ENCODE data around the gene GGTLC3. TPM values are rescaled to one million over a fixed set of nuclear protein-coding genes. Genes with fewer than 3 reads are reported as not detected.
"Not testable (repeated sequence)": the region's sequence is repeated elsewhere in the genome, so short reads cannot be mapped to it uniquely, and the experiment has no call there.

GGTLC3 gene
- total RNA-seq, 1 experiment from 2014 or later, result not detected

- POLR2A ChIA-PET (ENCODE audit: unreplicated experiment); H3K27ac ChIP-seq (ENCODE audit: low read length); H3K4me1 ChIP-seq (ENCODE audit: insufficient read depth, low read length); DNase-seq; H3F3A ChIP-seq (ENCODE audit: low read length, unreplicated experiment); H3K27me3 ChIP-seq (ENCODE audit: low read length); H2AFZ ChIP-seq (ENCODE audit: low read length); H4K20me1 ChIP-seq (ENCODE audit: low read length); BruUV-seq (replicated peaks); ATAC-seq; H3K9me3 ChIP-seq (ENCODE audit: low read length); H3K9ac ChIP-seq (ENCODE audit: low read length); H3K4me2 ChIP-seq (ENCODE audit: low read length); H3K79me2 ChIP-seq (ENCODE audit: low read length); H3K9me2 ChIP-seq (replicated peaks; ENCODE audit: low read length); H3K4me3 ChIP-seq (ENCODE audit: low read length); CTCF ChIA-PET; H3K36me3 ChIP-seq (ENCODE audit: low read depth, low read length); intact Hi-C loops (cut with micrococcal nuclease): not testable (repeated sequence)
These were observed 33.1 kb upstream of the GGTLC3 start for GRCh38 chr22:18551046-18551445.

- ATAC-seq; intact Hi-C loops (cut with micrococcal nuclease); H3K4me2 ChIP-seq (ENCODE audit: low read length); H3K79me2 ChIP-seq (ENCODE audit: low read length); H3K9me3 ChIP-seq (ENCODE audit: low read length); H3F3A ChIP-seq (ENCODE audit: low read length, unreplicated experiment); H2AFZ ChIP-seq (ENCODE audit: low read length); H3K27ac ChIP-seq (ENCODE audit: low read length); H3K4me3 ChIP-seq (ENCODE audit: low read length); CTCF ChIA-PET; BruUV-seq (replicated peaks); H3K27me3 ChIP-seq (ENCODE audit: low read length); H3K9me2 ChIP-seq (replicated peaks; ENCODE audit: low read length); POLR2A ChIA-PET (ENCODE audit: unreplicated experiment); H3K9ac ChIP-seq (ENCODE audit: low read length); H4K20me1 ChIP-seq (ENCODE audit: low read length); H3K36me3 ChIP-seq (ENCODE audit: low read depth, low read length); DNase-seq; H3K4me1 ChIP-seq (ENCODE audit: insufficient read depth, low read length): not testable (repeated sequence)
These were observed 31.7 kb upstream of the GGTLC3 start for GRCh38 chr22:18549458-18550179.

- H3K4me2 ChIP-seq (ENCODE audit: low read length); H4K20me1 ChIP-seq (ENCODE audit: low read length); intact Hi-C loops (cut with micrococcal nuclease); ATAC-seq; H3F3A ChIP-seq (ENCODE audit: low read length, unreplicated experiment); H2AFZ ChIP-seq (ENCODE audit: low read length); H3K9ac ChIP-seq (ENCODE audit: low read length); H3K79me2 ChIP-seq (ENCODE audit: low read length); CTCF ChIA-PET; POLR2A ChIA-PET (ENCODE audit: unreplicated experiment); H3K27ac ChIP-seq (ENCODE audit: low read length); H3K4me1 ChIP-seq (ENCODE audit: insufficient read depth, low read length); H3K27me3 ChIP-seq (ENCODE audit: low read length); H3K9me3 ChIP-seq (ENCODE audit: low read length); H3K9me2 ChIP-seq (replicated peaks; ENCODE audit: low read length); H3K4me3 ChIP-seq (ENCODE audit: low read length); H3K36me3 ChIP-seq (ENCODE audit: low read depth, low read length); DNase-seq; BruUV-seq (replicated peaks): not testable (repeated sequence)
These were observed 26.7 kb upstream of the GGTLC3 start for GRCh38 chr22:18544615-18545014.

GRCh38 chr22:18543400-18543799 lies 25.4 kb upstream of the GGTLC3 start:
- H2AFZ ChIP-seq (ENCODE audit: low read length); intact Hi-C loops (cut with micrococcal nuclease); H3K9me2 ChIP-seq (replicated peaks; ENCODE audit: low read length); H4K20me1 ChIP-seq (ENCODE audit: low read length); H3K79me2 ChIP-seq (ENCODE audit: low read length); POLR2A ChIA-PET (ENCODE audit: unreplicated experiment); H3K27ac ChIP-seq (ENCODE audit: low read length); H3K9me3 ChIP-seq (ENCODE audit: low read length); CTCF ChIA-PET; H3K4me3 ChIP-seq (ENCODE audit: low read length); H3K4me1 ChIP-seq (ENCODE audit: insufficient read depth, low read length); BruUV-seq (replicated peaks); ATAC-seq; DNase-seq; H3K27me3 ChIP-seq (ENCODE audit: low read length); H3K36me3 ChIP-seq (ENCODE audit: low read depth, low read length); H3F3A ChIP-seq (ENCODE audit: low read length, unreplicated experiment); H3K4me2 ChIP-seq (ENCODE audit: low read length); H3K9ac ChIP-seq (ENCODE audit: low read length): not testable (repeated sequence)

GRCh38 chr22:18539994-18540393 lies 22.0 kb upstream of the GGTLC3 start:
- POLR2A ChIA-PET (ENCODE audit: unreplicated experiment); H3F3A ChIP-seq (ENCODE audit: low read length, unreplicated experiment); H2AFZ ChIP-seq (ENCODE audit: low read length); H3K9me3 ChIP-seq (ENCODE audit: low read length); BruUV-seq (replicated peaks); H3K9me2 ChIP-seq (replicated peaks; ENCODE audit: low read length); H3K4me2 ChIP-seq (ENCODE audit: low read length); H3K4me3 ChIP-seq (ENCODE audit: low read length); DNase-seq; ATAC-seq; H3K79me2 ChIP-seq (ENCODE audit: low read length); H3K27ac ChIP-seq (ENCODE audit: low read length); H3K9ac ChIP-seq (ENCODE audit: low read length); CTCF ChIA-PET; H3K4me1 ChIP-seq (ENCODE audit: insufficient read depth, low read length); H3K36me3 ChIP-seq (ENCODE audit: low read depth, low read length); H4K20me1 ChIP-seq (ENCODE audit: low read length); H3K27me3 ChIP-seq (ENCODE audit: low read length); intact Hi-C loops (cut with micrococcal nuclease): not testable (repeated sequence)

GRCh38 chr22:18534315-18534714 lies 16.4 kb upstream of the GGTLC3 start:
- BruUV-seq (replicated peaks); H3K36me3 ChIP-seq (ENCODE audit: low read depth, low read length); H3F3A ChIP-seq (ENCODE audit: low read length, unreplicated experiment); H2AFZ ChIP-seq (ENCODE audit: low read length); CTCF ChIA-PET; H3K9me2 ChIP-seq (replicated peaks; ENCODE audit: low read length); H3K9me3 ChIP-seq (ENCODE audit: low read length); H3K4me3 ChIP-seq (ENCODE audit: low read length); H3K27me3 ChIP-seq (ENCODE audit: low read length); H3K79me2 ChIP-seq (ENCODE audit: low read length); POLR2A ChIA-PET (ENCODE audit: unreplicated experiment); H3K4me1 ChIP-seq (ENCODE audit: insufficient read depth, low read length); H3K4me2 ChIP-seq (ENCODE audit: low read length); H3K9ac ChIP-seq (ENCODE audit: low read length); intact Hi-C loops (cut with micrococcal nuclease); H3K27ac ChIP-seq (ENCODE audit: low read length); ATAC-seq; DNase-seq; H4K20me1 ChIP-seq (ENCODE audit: low read length): not testable (repeated sequence)

GRCh38 chr22:18533633-18534032 lies 15.7 kb upstream of the GGTLC3 start:
- H3K36me3 ChIP-seq (ENCODE audit: low read depth, low read length); ATAC-seq; CTCF ChIA-PET; H4K20me1 ChIP-seq (ENCODE audit: low read length); H3K79me2 ChIP-seq (ENCODE audit: low read length); H3K9me2 ChIP-seq (replicated peaks; ENCODE audit: low read length); H3K9me3 ChIP-seq (ENCODE audit: low read length); H3F3A ChIP-seq (ENCODE audit: low read length, unreplicated experiment); H3K9ac ChIP-seq (ENCODE audit: low read length); H3K4me3 ChIP-seq (ENCODE audit: low read length); H3K27ac ChIP-seq (ENCODE audit: low read length); intact Hi-C loops (cut with micrococcal nuclease); H3K4me1 ChIP-seq (ENCODE audit: insufficient read depth, low read length); H3K4me2 ChIP-seq (ENCODE audit: low read length); DNase-seq; H3K27me3 ChIP-seq (ENCODE audit: low read length); BruUV-seq (replicated peaks); H2AFZ ChIP-seq (ENCODE audit: low read length); POLR2A ChIA-PET (ENCODE audit: unreplicated experiment): not testable (repeated sequence)

Data from PC-3 (cell line).